Loucy (cell line): Measurements from ENCODE around the gene CX3CR1.

Experiments
- EZH2phosphoT487 ChIP-seq: fragments of 200-600 bp; IDR thresholded peaks from 2 replicates; pipeline ENCODE4 v1.6.1; 2018; ENCODE audit warnings: antibody characterized with exemption, mild to moderate bottlenecking, moderate library complexity, borderline replicate concordance
- TF ChIP-seq, protein P1 (sequence below): fragments of 200-600 bp; sonication (generic); conservative IDR thresholded peaks from 2 replicates; pipeline ENCODE4 v1.5.1; 2014; ENCODE audit warnings: mild to moderate bottlenecking, antibody characterized with exemption, low read length

DNA sequence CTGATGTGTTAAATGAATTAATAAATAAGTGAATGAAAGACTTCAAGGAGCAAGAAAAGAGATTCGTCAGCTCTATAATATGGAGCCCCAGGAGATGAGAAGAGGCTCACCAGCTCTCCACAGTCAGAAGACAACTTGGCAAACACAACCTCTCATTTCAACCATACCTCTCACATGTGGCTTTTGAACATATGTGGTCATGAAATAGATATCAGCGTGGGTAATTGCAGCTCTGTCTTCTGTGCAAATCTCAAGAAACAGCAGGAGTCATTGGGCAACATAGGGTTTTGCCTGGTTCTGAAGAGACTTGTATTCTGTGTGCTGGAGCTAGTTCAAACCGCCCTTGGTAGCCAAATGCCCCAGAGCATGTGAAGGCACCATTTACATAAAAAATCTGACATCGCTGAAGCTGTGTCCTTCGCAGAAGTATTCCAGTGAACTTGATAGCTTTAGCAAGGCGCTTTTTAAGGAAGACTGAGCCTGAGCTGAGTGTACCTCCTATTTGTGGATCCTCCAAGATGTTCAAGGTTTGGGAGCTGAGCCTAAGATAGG, 8.4 kb downstream of the CX3CR1 start:
- TF ChIP-seq, protein P1, sequence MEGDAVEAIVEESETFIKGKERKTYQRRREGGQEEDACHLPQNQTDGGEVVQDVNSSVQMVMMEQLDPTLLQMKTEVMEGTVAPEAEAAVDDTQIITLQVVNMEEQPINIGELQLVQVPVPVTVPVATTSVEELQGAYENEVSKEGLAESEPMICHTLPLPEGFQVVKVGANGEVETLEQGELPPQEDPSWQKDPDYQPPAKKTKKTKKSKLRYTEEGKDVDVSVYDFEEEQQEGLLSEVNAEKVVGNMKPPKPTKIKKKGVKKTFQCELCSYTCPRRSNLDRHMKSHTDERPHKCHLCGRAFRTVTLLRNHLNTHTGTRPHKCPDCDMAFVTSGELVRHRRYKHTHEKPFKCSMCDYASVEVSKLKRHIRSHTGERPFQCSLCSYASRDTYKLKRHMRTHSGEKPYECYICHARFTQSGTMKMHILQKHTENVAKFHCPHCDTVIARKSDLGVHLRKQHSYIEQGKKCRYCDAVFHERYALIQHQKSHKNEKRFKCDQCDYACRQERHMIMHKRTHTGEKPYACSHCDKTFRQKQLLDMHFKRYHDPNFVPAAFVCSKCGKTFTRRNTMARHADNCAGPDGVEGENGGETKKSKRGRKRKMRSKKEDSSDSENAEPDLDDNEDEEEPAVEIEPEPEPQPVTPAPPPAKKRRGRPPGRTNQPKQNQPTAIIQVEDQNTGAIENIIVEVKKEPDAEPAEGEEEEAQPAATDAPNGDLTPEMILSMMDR: no peak
- no peak for TF ChIP-seq EZH2phosphoT487
